ENCODE measurements around the gene GALNT7. TPM values are rescaled to one million over a fixed set of nuclear protein-coding genes. Genes with fewer than 3 reads are reported as not detected.

The GALNT7 gene
- total RNA-seq, 1 donor from 2014 or later: 16.9 TPM

DNA sequence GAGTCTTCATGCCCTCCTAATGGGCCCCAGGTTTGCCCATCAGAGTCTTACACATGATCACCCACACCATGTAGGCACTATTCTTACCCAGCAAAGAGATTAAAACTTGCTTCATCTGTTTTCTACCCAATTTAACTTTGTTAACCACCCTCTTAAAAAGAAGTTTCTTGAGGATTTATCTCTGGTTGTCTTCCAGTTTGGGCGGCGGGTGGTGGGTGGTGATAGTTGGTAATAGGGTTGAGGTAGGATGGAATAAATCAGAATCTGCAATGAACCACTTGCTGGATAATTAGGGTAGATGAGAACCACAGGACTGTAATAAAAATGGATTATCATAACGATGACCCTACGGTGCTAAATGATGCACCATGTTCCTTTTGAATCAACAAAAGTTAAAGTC lies 30.9 kb downstream of the GALNT7 start:
- H3K4me1 Mint-ChIP-seq: peaks cover 14% of the 10 kb centered on the region
- intact Hi-C loops (cut with micrococcal nuclease): no loop called here
- H3K36me3 Mint-ChIP-seq (ENCODE audit: low read depth): peaks cover 16% of the 10 kb centered on the region
- TF ChIP-seq, protein P1, sequence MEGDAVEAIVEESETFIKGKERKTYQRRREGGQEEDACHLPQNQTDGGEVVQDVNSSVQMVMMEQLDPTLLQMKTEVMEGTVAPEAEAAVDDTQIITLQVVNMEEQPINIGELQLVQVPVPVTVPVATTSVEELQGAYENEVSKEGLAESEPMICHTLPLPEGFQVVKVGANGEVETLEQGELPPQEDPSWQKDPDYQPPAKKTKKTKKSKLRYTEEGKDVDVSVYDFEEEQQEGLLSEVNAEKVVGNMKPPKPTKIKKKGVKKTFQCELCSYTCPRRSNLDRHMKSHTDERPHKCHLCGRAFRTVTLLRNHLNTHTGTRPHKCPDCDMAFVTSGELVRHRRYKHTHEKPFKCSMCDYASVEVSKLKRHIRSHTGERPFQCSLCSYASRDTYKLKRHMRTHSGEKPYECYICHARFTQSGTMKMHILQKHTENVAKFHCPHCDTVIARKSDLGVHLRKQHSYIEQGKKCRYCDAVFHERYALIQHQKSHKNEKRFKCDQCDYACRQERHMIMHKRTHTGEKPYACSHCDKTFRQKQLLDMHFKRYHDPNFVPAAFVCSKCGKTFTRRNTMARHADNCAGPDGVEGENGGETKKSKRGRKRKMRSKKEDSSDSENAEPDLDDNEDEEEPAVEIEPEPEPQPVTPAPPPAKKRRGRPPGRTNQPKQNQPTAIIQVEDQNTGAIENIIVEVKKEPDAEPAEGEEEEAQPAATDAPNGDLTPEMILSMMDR (IDR thresholded peaks at IDR 0.05): no peak
- ChIA-PET CTCF (no interaction called here), POLR2A (no interaction called here)
- no peak overlapping the region for H3K4me3 Mint-ChIP-seq
- DNase-seq: no peak
- no peak for ATAC-seq (ENCODE audit: low read depth)
- H3K9me3 Mint-ChIP-seq: peaks cover 6% of the 10 kb centered on the region
- H3K27ac Mint-ChIP-seq: no peak overlapping the region
- no peaks in the 10 kb centered on the region for H3K27me3 Mint-ChIP-seq

DNA sequence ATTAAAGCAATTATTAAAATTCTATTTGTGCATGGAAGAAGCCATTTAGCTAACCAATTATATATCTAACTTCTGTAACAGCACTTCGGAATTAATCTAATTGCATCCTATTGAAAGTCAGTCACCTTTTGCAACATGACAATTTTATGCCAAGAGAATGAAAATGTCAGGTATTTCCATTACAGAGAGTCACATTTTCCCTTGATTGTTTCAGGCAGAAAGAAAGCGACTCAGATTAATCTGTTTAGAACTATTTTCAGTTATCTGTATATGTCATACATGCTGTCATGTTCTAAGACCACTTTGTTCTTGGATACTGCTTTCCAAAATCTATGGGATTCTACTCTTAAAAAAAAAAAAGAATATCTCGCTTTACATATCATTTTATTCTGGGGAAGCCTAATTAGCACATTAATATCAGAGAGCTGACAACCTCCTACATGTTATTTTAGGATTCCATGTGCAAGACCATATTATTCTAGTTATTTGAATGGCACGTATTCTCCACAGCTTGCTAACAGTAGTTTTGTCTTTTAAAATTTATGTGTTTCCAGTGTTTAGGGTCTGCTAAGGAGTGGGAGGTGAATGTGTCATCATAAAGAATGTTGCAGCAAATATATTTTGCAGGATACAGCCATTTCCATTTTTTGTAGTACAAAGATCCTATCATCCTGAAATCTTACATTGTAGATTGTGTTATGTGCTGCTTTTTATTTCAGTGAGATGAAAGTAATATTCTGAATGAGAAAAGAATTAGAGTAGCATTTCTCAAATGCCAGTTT lies 31.7 kb downstream of the GALNT7 start:
- no peaks in the 10 kb centered on the region for H3K27me3 Mint-ChIP-seq
- no peak overlapping the region for H3K4me3 Mint-ChIP-seq
- peaks cover 6% of the 10 kb centered on the region for H3K9me3 Mint-ChIP-seq
- ChIA-PET CTCF (no interaction called here), POLR2A (no interaction called here)
- H3K4me1 Mint-ChIP-seq: peaks cover 6% of the 10 kb centered on the region
- intact Hi-C loops (cut with micrococcal nuclease): no loop called here
- H3K27ac Mint-ChIP-seq: no peak overlapping the region
- no peak for DNase-seq
- H3K36me3 Mint-ChIP-seq (ENCODE audit: low read depth): peaks cover 22% of the 10 kb centered on the region
- TF ChIP-seq, protein P1 (IDR thresholded peaks at IDR 0.05): no peak
- ATAC-seq (ENCODE audit: low read depth): no peak

DNA sequence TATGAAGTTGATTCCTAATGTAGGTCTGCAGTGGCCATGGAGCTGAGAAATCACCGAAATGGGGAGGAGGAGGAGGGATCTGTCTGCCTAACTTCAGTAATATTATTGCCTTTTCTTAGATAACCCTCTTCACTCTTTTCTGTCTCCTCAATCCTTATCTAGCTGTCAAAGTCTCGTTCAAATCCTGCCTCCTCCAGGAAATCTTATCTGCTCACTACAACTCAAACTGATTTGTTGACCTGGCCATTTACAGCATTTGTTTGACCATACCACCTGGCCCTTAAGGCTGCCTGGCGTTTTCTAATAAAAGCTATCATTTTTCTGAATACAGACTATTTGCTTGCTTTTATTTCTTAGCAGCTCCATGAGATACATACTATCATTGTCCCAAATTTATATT lies 33.8 kb downstream of the GALNT7 start:
- peaks cover 24% of the 10 kb centered on the region for H3K36me3 Mint-ChIP-seq (ENCODE audit: low read depth)
- H3K27me3 Mint-ChIP-seq: no peaks in the 10 kb centered on the region
- DNase-seq: no peak
- H3K4me3 Mint-ChIP-seq: no peak overlapping the region
- H3K9me3 Mint-ChIP-seq: peaks cover 6% of the 10 kb centered on the region
- intact Hi-C loops (cut with micrococcal nuclease): no loop called here
- H3K27ac Mint-ChIP-seq: no peak overlapping the region
- ChIA-PET POLR2A (no interaction called here), CTCF (interaction anchor here (0.8 kb wide), 1 partner anchor 55 kb away, joined by 3 read pairs; no protein-coding TSS in a partner anchor)
- TF ChIP-seq, protein P1 (IDR thresholded peaks at IDR 0.05): no peak
- no peak for ATAC-seq (ENCODE audit: low read depth)
- peaks cover 2% of the 10 kb centered on the region for H3K4me1 Mint-ChIP-seq

DNA sequence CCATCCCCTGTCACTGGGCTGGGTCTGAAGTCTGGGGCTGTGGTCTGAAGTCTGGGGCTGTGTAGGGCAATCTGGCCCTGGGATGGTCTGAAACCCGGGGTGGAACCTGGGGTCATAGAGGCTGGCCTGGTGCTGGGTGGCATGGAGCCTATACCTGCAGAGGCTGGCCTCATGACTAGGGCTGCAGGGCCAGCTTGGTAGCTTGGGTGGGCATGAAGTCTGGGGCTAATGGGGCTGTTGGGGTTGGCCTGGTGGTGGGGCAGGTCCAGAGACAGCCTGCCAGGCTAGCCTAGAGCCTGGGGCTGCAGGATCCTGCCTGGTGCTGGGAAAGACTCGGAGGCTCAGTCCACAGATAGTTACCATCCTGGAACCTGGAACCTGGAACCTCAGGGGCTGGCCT lies 37.0 kb downstream of the GALNT7 start:
- POLR2A ChIA-PET: no interaction called here
- H3K36me3 Mint-ChIP-seq (ENCODE audit: low read depth): peaks cover 28% of the 10 kb centered on the region
- peaks cover 6% of the 10 kb centered on the region for H3K9me3 Mint-ChIP-seq

DNA sequence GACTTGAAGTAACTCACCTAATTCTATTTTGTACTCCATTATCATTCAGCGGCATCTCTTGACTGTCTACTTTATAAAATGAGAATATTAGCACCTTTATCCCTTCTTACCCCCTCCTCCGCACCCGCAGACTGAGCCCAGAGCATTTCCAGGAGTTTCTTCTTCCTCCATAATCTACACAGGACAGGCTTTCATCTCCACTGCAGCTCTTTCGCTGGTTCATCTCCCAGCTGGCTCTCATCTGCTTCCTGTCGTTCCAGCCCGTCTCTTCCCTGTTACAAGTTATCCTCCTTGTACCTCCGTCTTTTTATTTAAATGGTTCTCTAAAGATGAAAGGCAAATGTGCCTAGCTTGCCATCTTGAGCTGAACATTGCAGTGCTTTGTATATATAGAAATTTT lies 39.8 kb downstream of the GALNT7 start:
- TF ChIP-seq, protein P1 (IDR thresholded peaks at IDR 0.05): no peak
- intact Hi-C loops (cut with micrococcal nuclease): no loop called here
- peaks cover 2% of the 10 kb centered on the region for H3K4me1 Mint-ChIP-seq
- ATAC-seq (ENCODE audit: low read depth) (no peak), DNase-seq (no peak)
- CTCF ChIA-PET: no interaction called here
- H3K27me3 Mint-ChIP-seq: no peaks in the 10 kb centered on the region
- H3K36me3 Mint-ChIP-seq (ENCODE audit: low read depth): peaks cover 27% of the 10 kb centered on the region
- POLR2A ChIA-PET: no interaction called here
- H3K9me3 Mint-ChIP-seq: peaks cover 6% of the 10 kb centered on the region
- H3K27ac Mint-ChIP-seq: no peak overlapping the region
- no peak overlapping the region for H3K4me3 Mint-ChIP-seq

More for the DNA sequence above, 37.0 kb downstream of the GALNT7 start:
- no peaks in the 10 kb centered on the region for H3K27me3 Mint-ChIP-seq
- H3K27ac Mint-ChIP-seq: no peak overlapping the region
- CTCF ChIA-PET: no interaction called here
- ATAC-seq (ENCODE audit: low read depth) (no peak), DNase-seq (no peak)
- H3K4me1 Mint-ChIP-seq: peaks cover 2% of the 10 kb centered on the region
- intact Hi-C loops (cut with micrococcal nuclease): no loop called here
- TF ChIP-seq, protein P1 (IDR thresholded peaks at IDR 0.05): no peak
- H3K4me3 Mint-ChIP-seq: no peak overlapping the region
